ENCODE results near the gene NPHP4.
A peak's percentile ranks its signal among the peaks of the same experiment; 100 is the strongest.

NPHP4 gene

DNA sequence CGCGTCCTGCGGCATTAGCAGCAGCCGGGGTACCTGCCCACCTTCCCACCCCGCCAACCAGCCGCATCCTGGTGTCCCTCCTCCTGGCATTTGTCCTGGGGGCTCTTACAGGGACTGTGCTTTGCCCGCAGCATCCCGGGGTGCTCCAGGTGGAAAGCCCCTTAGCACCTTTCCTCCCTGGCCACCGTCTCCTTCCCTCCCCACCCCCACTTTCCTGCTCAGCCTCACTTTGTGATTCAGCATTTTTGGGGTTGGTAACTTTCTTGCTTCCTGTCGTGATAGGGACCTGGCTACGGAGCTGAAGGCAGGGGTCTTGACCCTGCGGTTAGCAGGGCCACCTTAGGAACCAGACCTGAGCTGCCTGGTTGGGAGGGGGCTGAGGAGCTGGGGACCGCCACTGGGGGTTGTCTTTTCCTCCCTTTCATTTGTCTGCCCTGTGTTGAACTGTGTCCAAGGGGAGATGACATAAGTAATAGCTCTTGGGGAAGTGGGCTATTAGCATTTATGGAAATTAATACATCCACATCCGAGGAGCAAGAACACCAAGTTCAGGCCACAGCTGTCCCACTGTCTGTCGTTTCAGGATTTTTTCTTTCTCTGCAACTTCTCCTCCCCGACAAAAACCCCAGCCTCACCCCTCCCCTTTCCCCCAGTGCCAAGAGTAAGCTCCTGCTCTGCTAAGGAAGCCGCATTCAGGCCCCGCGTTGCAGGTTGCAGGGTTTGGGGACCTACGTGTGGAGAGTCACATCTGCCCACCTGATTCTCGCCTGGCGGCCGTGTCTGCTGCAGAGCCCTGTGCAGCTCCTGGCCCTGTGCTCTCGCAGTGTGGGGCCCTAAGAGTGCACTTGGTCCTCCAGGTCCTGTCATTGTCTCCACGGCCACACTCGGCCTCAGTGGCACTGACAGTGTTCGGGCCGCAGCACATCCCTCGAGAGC, 1.6 kb upstream of the NPHP4 start:
- Histone ChIP-seq H3K36me3 (ENCODE audit: control insufficient read depth, low read length) (peaks cover 2% of the 10 kb centered on the region; the same call in 1 of the 2 replicates), H3K27ac (ENCODE audit: low read depth, low read length) (peak overlapping the region; percentile 19), H3K4me1 (ENCODE audit: control insufficient read depth, low read length) (peaks cover 26% of the 10 kb centered on the region), H3K9me2 (replicated peaks; ENCODE audit: control insufficient read depth, low read length) (no peaks in the 10 kb centered on the region), H3F3A (ENCODE audit: control insufficient read depth, insufficient read depth) (no peaks in the 10 kb centered on the region), H3K9me3 (ENCODE audit: control insufficient read depth, insufficient read depth, low read length) (no peaks in the 10 kb centered on the region), H3K27me3 (ENCODE audit: control insufficient read depth, low read length) (no peaks in the 10 kb centered on the region), H3K79me2 (ENCODE audit: control insufficient read depth, low read length) (peaks cover 28% of the 10 kb centered on the region), H3K4me2 (ENCODE audit: low read length) (peak overlapping the region; percentile 95), H4K20me1 (ENCODE audit: control insufficient read depth, insufficient read depth, low read depth, low read length) (peaks cover 8% of the 10 kb centered on the region; the same call in 1 of the 2 replicates), H3K4me3 (ENCODE audit: low read length) (peak overlapping the region; percentile 79)
- no peak for TF ChIP-seq EZH2phosphoT487 (IDR thresholded peaks at IDR 0.05; ENCODE audit: borderline replicate concordance, low read length)
- TF ChIP-seq, protein P1, sequence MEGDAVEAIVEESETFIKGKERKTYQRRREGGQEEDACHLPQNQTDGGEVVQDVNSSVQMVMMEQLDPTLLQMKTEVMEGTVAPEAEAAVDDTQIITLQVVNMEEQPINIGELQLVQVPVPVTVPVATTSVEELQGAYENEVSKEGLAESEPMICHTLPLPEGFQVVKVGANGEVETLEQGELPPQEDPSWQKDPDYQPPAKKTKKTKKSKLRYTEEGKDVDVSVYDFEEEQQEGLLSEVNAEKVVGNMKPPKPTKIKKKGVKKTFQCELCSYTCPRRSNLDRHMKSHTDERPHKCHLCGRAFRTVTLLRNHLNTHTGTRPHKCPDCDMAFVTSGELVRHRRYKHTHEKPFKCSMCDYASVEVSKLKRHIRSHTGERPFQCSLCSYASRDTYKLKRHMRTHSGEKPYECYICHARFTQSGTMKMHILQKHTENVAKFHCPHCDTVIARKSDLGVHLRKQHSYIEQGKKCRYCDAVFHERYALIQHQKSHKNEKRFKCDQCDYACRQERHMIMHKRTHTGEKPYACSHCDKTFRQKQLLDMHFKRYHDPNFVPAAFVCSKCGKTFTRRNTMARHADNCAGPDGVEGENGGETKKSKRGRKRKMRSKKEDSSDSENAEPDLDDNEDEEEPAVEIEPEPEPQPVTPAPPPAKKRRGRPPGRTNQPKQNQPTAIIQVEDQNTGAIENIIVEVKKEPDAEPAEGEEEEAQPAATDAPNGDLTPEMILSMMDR (IDR thresholded peaks at IDR 0.05; ENCODE audit: low read depth, low read length, poor library complexity, severe bottlenecking) = no peak

GRCh38 chr1:5992814-5993555, 760 bp upstream of the NPHP4 start:
- H3K9me3 ChIP-seq (ENCODE audit: control insufficient read depth, insufficient read depth, low read length) = no peaks in the 10 kb centered on the region
- peak overlapping the region; percentile 79 for H3K4me3 ChIP-seq (ENCODE audit: low read length)
- H3K27me3 ChIP-seq (ENCODE audit: control insufficient read depth, low read length) = no peaks in the 10 kb centered on the region
- H3F3A ChIP-seq (ENCODE audit: control insufficient read depth, insufficient read depth) = no peaks in the 10 kb centered on the region
- TF ChIP-seq EZH2phosphoT487 (IDR thresholded peaks at IDR 0.05; ENCODE audit: borderline replicate concordance, low read length) = no peak
- TF ChIP-seq, protein P1 (IDR thresholded peaks at IDR 0.05; ENCODE audit: low read depth, low read length, poor library complexity, severe bottlenecking) = no peak
- H3K9me2 ChIP-seq (replicated peaks; ENCODE audit: control insufficient read depth, low read length) = no peaks in the 10 kb centered on the region
- peaks cover 26% of the 10 kb centered on the region for H3K4me1 ChIP-seq (ENCODE audit: control insufficient read depth, low read length)
- H3K4me2 ChIP-seq (ENCODE audit: low read length) = peak overlapping the region; percentile 95
- peaks cover 8% of the 10 kb centered on the region; the same call in 1 of the 2 replicates for H4K20me1 ChIP-seq (ENCODE audit: control insufficient read depth, insufficient read depth, low read depth, low read length)
- peaks cover 2% of the 10 kb centered on the region; the same call in 1 of the 2 replicates for H3K36me3 ChIP-seq (ENCODE audit: control insufficient read depth, low read length)
- peak overlapping the region; percentile 19 for H3K27ac ChIP-seq (ENCODE audit: low read depth, low read length)
- H3K79me2 ChIP-seq (ENCODE audit: control insufficient read depth, low read length) = peaks cover 28% of the 10 kb centered on the region

DNA sequence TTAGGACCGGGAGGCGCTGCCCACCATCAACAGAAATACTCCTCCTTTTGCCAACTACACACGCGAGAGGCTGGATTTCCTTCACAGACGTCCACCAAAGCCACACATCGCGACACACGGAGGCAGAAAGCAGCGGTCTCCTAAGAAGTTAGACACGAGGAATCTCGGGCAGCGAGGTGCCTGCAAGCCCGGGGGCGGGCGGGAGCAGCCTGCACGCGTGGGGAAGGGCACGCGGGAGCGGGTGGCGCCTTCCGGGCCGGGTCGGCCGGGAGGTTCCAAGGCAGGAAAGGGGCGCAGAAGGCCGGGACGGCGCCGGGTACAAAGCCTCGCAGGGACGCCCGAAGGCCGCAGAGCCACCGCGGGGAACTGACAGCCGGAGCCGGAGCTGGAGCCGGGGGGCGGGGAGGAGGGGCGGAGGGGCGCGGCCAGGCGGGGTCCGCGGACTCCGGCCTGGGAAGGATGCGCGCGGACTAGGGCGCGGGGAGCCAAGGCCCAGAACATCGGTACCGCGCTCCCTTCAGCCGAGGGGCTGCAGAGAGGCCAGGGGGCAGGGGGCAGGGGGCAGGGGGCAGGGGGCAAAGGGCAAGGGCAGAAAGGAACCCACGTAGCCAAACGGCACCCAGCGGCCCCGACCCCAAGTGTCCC, 722 bp downstream of the NPHP4 start:
- no peaks in the 10 kb centered on the region for H3F3A ChIP-seq (ENCODE audit: control insufficient read depth, insufficient read depth)
- no peak for TF ChIP-seq EZH2phosphoT487 (IDR thresholded peaks at IDR 0.05; ENCODE audit: borderline replicate concordance, low read length)
- TF ChIP-seq, protein P1 (IDR thresholded peaks at IDR 0.05; ENCODE audit: low read depth, low read length, poor library complexity, severe bottlenecking) = no peak
- peak overlapping the region; percentile 45 for H3K27ac ChIP-seq (ENCODE audit: low read depth, low read length)
- H3K9me3 ChIP-seq (ENCODE audit: control insufficient read depth, insufficient read depth, low read length) = no peaks in the 10 kb centered on the region
- H3K4me3 ChIP-seq (ENCODE audit: low read length) = peak overlapping the region; percentile 83
- H3K9me2 ChIP-seq (replicated peaks; ENCODE audit: control insufficient read depth, low read length) = no peaks in the 10 kb centered on the region
- H3K4me2 ChIP-seq (ENCODE audit: low read length) = peak overlapping the region; percentile 97
- H3K36me3 ChIP-seq (ENCODE audit: control insufficient read depth, low read length) = peaks cover 2% of the 10 kb centered on the region; the same call in 1 of the 2 replicates
- H3K79me2 ChIP-seq (ENCODE audit: control insufficient read depth, low read length) = peaks cover 28% of the 10 kb centered on the region
- H4K20me1 ChIP-seq (ENCODE audit: control insufficient read depth, insufficient read depth, low read depth, low read length) = peaks cover 8% of the 10 kb centered on the region; the same call in 1 of the 2 replicates
- no peaks in the 10 kb centered on the region for H3K27me3 ChIP-seq (ENCODE audit: control insufficient read depth, low read length)
- H3K4me1 ChIP-seq (ENCODE audit: control insufficient read depth, low read length) = peaks cover 26% of the 10 kb centered on the region
